Measurements from ENCODE around the gene CEND1.

GRCh38 chr11:761526-762108, 28.3 kb downstream of the CEND1 start:
- TF ChIP-seq POLR2AphosphoS5 (IDR thresholded peaks at IDR 0.05; ENCODE audit: low read depth, low read length) (no peak), CTCF (IDR thresholded peaks at IDR 0.05) (no peak), CHD2 (IDR thresholded peaks at IDR 0.05; ENCODE audit: low read length, partially characterized antibody) (no peak), RAD21 (IDR thresholded peaks at IDR 0.05; ENCODE audit: low read length) (no peak), TCF12 (IDR thresholded peaks at IDR 0.05) (no peak), REST (IDR thresholded peaks at IDR 0.05; ENCODE audit: low read depth, low read length) (no peak), EP300 (IDR thresholded peaks at IDR 0.05; ENCODE audit: borderline replicate concordance in 1 of 2, low read depth in 1 of 2, low read length in 1 of 2) (no peak), JUND (IDR thresholded peaks at IDR 0.05) (no peak), TAF1 (IDR thresholded peaks at IDR 0.05; ENCODE audit: borderline replicate concordance, low read depth, low read length) (no peak), RFX5 (IDR thresholded peaks at IDR 0.05; ENCODE audit: low read length) (no peak), SMC3 (IDR thresholded peaks at IDR 0.05; ENCODE audit: low read depth, low read length) (no peak), YY1 (IDR thresholded peaks at IDR 0.05; ENCODE audit: low read depth) (no peak)
